ENCODE results near the gene SNX3.
"Not testable (repeated sequence)": the region's sequence is repeated elsewhere in the genome, so short reads cannot be mapped to it uniquely, and the experiment has no call there.

The SNX3 gene

DNA sequence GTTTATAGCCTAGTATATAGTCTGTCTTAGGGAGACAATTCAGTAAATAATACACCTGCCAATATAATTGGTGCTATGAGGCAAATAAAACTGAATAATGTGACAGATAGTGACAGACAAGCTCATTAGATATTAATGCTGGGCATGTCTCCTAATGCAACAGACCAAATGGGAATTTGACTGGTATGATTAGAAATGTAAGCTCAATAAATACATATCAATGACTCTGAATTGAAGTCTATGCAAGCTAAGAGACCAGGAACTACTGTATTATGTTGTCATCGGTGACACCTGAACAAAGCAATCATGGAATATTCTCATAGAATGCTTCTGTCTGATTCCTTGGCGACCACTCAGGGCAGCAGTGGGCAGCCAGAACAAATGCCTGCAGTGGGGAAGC is 2.5 kb upstream of the SNX3 start:
- in situ Hi-C loops (cut with MboI; ENCODE audit: low sequenced_read_pairs): no loop called here

GRCh38 chr6:108260126-108260808 is 573 bp downstream of the SNX3 start:
- in situ Hi-C loops (cut with MboI; ENCODE audit: low sequenced_read_pairs): no loop called here

- in situ Hi-C loops (cut with MboI; ENCODE audit: low sequenced_read_pairs): no loop called here
Measured at GRCh38 chr6:108254433-108255410, 6.1 kb downstream of the SNX3 start.

DNA sequence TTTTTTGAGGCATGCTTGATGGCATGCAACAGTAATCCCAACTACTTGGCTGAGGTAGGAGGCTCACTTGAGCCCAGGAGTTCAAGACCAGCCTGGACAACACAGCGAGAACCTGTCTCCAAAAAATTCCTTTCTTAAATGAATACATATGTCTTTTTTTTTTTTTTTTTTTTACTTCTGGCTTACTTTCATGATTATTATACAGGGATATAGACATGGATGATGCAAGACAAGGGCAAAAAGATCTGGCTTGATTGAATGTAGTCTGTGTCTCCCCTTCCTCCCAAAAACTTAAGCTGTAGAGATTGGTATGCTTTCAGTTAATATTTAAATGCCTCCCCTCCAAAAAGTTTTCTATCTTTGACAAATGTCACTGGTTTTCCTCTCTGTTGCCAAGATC is 7.6 kb downstream of the SNX3 start:
- in situ Hi-C loops (cut with MboI; ENCODE audit: low sequenced_read_pairs): no loop called here

DNA sequence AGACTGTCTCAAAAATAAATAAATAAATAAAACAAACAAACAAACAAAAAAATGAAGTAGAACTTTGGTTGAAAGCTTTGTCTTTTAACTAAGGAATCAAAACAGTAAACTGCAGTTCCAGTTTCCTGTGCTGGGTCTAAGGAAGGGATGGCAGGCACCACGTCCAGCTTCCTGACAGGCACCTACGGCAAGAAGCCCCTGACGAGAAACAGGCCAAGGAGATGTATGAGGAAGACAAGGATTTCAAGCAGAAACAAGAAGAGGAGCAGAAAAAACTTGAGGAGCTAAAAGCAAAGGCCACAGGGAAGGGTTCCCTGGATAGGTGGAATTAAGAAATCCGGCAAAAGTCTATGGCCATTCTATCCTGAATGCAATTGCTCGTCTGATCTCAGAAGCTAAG is 8.8 kb downstream of the SNX3 start:
- in situ Hi-C loops (cut with MboI; ENCODE audit: low sequenced_read_pairs): no loop called here

DNA sequence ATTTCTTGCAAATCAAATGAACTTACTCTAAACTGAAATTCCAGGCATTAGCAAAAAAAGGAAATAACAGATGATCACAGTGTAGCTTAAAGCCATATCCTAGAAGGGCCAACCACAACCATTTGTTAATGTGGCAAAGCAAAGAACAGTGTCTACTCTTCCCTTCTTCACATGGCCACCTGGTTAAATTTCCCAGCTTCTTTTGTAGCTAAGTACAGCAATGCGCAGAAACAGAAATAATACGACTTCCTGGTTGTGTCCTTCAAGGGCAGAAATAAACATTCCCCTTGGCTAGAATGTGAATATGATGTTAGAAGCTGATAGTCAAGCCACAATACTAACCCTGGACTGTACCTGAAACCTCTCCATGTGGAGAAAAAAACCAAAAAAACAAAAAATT is 9.6 kb downstream of the SNX3 start:
- in situ Hi-C loops (cut with MboI; ENCODE audit: low sequenced_read_pairs): no loop called here

- in situ Hi-C loops (cut with MboI; ENCODE audit: low sequenced_read_pairs): no loop called here
Measured at GRCh38 chr6:108250240-108250866, 10.5 kb downstream of the SNX3 start.

GRCh38 chr6:108247965-108248536 is 12.8 kb downstream of the SNX3 start:
- in situ Hi-C loops (cut with MboI; ENCODE audit: low sequenced_read_pairs): no loop called here

GRCh38 chr6:108245095-108245494 is 15.7 kb downstream of the SNX3 start:
- in situ Hi-C loops (cut with MboI; ENCODE audit: low sequenced_read_pairs): not testable (repeated sequence)

DNA sequence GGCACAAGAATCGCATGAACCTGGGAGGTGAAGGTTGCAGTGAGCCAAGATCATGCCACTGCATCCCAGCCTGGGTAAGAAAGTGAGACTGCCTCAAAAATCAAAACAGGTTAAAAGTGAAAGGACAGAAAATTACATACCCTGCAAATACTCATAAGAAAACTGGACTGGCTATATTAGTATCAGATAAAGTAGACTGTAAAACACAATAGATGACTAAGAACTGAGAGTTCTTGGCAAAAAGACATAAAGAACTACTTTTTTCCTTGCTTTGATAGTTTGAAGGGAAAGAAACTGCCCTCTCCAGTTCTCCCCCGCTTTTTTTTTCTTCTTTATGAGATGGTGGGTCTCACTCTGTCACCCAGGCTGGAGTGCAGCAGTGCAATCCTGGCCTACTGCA is 17.0 kb downstream of the SNX3 start:
- in situ Hi-C loops (cut with MboI; ENCODE audit: low sequenced_read_pairs): no loop called here

GRCh38 chr6:108242721-108243120 is 18.1 kb downstream of the SNX3 start:
- in situ Hi-C loops (cut with MboI; ENCODE audit: low sequenced_read_pairs): no loop called here

DNA sequence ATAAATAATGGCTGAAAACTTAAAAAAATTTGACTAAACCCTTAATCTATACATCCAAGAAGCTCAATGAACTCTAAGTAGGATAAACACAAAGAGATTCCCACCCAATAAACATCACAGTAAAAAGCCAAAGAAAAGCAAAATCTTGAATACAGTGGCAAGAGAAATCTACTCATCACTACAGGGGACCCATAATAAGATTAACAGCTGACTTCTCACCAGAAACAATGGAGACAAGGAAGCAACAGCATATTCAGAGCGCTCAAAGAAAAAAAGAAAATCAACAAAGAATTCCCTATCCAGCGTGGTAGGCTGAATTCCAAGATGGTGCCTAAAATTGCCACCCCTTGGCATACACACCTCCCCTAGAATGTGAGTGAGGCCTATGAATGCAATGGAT is 18.6 kb downstream of the SNX3 start:
- in situ Hi-C loops (cut with MboI; ENCODE audit: low sequenced_read_pairs): no loop called here

- in situ Hi-C loops (cut with MboI; ENCODE audit: low sequenced_read_pairs): no loop called here
Measured at GRCh38 chr6:108238322-108238721, 22.5 kb downstream of the SNX3 start.

DNA sequence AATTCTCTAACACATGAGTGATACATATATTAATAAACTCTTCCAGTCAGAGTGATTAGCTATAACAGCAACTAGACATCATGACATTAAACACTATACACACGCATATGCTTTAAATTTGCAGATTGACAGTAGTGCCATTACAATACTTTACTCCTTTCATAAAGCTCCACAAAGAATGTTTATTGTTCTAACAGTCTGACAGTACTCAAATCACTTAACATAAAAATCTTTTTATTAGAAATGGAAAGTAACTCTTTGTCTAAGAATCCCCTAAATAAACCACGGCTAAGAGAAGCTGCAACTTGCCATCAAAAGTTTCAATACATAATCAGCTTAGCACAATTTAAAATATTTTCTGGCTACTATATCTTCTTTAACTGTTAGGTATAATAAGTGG is 24.0 kb downstream of the SNX3 start:
- in situ Hi-C loops (cut with MboI; ENCODE audit: low sequenced_read_pairs): no loop called here

GRCh38 chr6:108235127-108235526 is 25.7 kb downstream of the SNX3 start:
- in situ Hi-C loops (cut with MboI; ENCODE audit: low sequenced_read_pairs): no loop called here

DNA sequence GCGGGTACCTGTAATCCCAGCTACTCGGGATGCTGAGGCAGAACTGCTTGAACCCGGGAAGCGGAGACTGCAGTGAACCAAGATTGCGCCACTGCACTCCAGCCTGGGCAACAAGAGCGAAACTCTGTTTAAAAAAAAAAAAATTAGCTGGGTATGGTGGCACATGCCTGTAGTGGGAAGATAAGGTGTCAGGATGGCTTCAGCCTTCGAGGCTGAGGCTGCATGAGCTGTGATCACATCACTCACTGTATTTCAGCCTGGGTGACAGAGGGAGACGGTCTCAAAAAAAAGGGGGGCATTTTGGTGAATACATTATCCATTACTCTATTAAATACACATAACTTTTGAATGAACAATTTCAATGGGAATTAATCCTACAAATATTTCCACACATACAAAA is 32.4 kb downstream of the SNX3 start:
- in situ Hi-C loops (cut with MboI; ENCODE audit: low sequenced_read_pairs): no loop called here

GRCh38 chr6:108227290-108227689 is 33.5 kb downstream of the SNX3 start:
- in situ Hi-C loops (cut with MboI; ENCODE audit: low sequenced_read_pairs): no loop called here

DNA sequence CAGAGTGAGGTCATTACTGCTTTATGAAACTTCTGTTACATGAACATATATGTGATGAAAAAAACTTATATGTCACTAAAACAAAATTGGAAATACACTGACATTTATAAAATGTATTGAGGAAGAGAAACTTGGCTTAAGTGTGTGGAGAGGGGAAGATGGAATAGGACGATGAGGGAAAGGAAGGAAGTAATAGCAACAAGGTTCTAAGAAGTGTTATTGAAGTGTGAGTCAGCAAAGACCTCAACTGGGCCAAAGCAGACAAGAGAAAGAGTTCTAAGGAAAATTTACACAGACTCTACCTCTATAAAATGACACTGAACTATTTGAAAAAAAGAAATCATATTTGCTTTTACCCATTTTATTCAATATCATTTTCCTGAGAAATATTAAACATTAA is 38.3 kb downstream of the SNX3 start:
- in situ Hi-C loops (cut with MboI; ENCODE audit: low sequenced_read_pairs): no loop called here

DNA sequence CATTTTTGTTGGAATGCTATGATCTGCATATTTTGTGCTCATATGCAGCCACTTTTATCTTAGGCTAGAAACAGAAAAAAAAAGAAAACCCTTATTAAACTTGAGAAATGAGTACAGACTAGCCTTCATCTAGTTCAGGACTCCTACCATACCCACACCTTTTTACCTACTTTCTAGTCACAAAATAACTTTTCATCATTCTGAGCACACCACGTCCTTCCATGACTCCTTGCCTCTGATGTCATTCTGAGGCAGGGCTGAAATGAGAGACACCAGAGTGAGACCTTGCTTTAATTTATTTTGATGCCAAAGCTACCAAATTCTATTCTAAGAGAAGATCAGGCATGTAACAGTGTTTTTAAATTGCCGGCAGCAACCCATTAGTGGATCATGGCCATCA is 38.8 kb downstream of the SNX3 start:
- in situ Hi-C loops (cut with MboI; ENCODE audit: low sequenced_read_pairs): no loop called here

DNA sequence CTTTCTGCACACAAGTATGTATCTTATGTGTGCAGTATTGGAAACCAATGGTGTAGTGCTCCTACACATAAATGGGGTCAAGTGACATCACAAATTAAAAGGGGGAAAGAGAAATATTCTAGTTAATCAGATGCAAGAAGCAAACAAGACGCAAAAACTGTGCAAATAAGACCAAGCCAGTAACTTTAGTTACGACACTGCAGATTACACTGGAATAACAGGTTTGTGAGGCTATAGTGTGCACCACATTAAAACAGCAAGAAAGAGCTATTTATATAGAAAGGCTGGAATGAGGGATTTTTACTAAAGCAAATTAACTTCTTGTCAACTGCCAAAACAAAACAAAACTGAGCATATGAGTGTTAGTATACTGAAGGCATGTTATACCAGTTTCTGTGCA is 49.2 kb downstream of the SNX3 start:
- in situ Hi-C loops (cut with MboI; ENCODE audit: low sequenced_read_pairs): no loop called here

DNA sequence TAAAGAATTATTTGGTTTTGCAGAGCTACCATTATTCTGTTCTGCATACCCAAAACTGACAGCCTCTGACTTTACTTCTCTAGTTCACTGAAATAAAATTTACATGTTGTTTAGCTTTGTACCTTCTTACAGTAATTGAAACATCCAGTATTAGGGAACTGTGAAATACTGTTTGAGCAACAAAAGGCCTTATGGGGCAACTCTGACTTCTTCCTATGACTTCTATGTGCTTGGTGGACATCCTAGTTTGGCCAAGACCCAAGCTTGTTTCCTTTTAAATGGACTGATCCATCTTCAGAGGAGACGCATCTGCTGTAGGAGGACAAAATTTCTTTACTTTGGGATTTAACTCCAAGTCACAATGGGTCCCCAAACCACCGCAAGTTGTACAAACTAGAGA is 50.3 kb downstream of the SNX3 start:
- in situ Hi-C loops (cut with MboI; ENCODE audit: low sequenced_read_pairs): no loop called here
